GM18498 (cell line): ENCODE measurements around the gene PLIN3.
"Not testable (repeated sequence)": the region's sequence is repeated elsewhere in the genome, so short reads cannot be mapped to it uniquely, and the experiment has no call there.

Experiments
- ATAC-seq: cut with Tn5 transposase; IDR thresholded peaks from one replicate; pipeline ENCODE4 v1.9.1; 2021; ENCODE audit warnings: mild to moderate bottlenecking, moderate library complexity; ENCODE audit not compliant: unreplicated experiment

Gene PLIN3

GRCh38 chr19:4892962-4893361, 25.5 kb upstream of the PLIN3 start:
- ATAC-seq, result not testable (repeated sequence)

GRCh38 chr19:4891066-4891465, 23.6 kb upstream of the PLIN3 start:
- no peak for ATAC-seq

- no peak for ATAC-seq
Measured at GRCh38 chr19:4889034-4889815, 21.8 kb upstream of the PLIN3 start.

- not testable (repeated sequence) for ATAC-seq
Measured at GRCh38 chr19:4887803-4888202, 20.3 kb upstream of the PLIN3 start.

- not testable (repeated sequence) for ATAC-seq
Measured at GRCh38 chr19:4884993-4885392, 17.5 kb upstream of the PLIN3 start.

GRCh38 chr19:4882874-4883273, 15.4 kb upstream of the PLIN3 start:
- ATAC-seq, result not testable (repeated sequence)

GRCh38 chr19:4879041-4879440, 11.6 kb upstream of the PLIN3 start:
- ATAC-seq, result no peak

GRCh38 chr19:4878491-4878968, 11.1 kb upstream of the PLIN3 start:
- no peak for ATAC-seq

GRCh38 chr19:4877753-4878490, 10.5 kb upstream of the PLIN3 start:
- no peak for ATAC-seq

- no peak for ATAC-seq
Measured at GRCh38 chr19:4873930-4874329, 6.5 kb upstream of the PLIN3 start.

- no peak for ATAC-seq
Measured at GRCh38 chr19:4871711-4872110, 4.2 kb upstream of the PLIN3 start.

- no peak for ATAC-seq
Measured at GRCh38 chr19:4870025-4870700, 2.7 kb upstream of the PLIN3 start.

- no peak for ATAC-seq
Measured at GRCh38 chr19:4868286-4868834, 893 bp upstream of the PLIN3 start.

GRCh38 chr19:4866595-4867424, 657 bp downstream of the PLIN3 start:
- no peak for ATAC-seq

- ATAC-seq, result no peak
Measured at GRCh38 chr19:4861147-4861546, 6.3 kb downstream of the PLIN3 start.

GRCh38 chr19:4859697-4860096, 7.8 kb downstream of the PLIN3 start:
- no peak for ATAC-seq

GRCh38 chr19:4856468-4856867, 11.0 kb downstream of the PLIN3 start:
- not testable (repeated sequence) for ATAC-seq

- ATAC-seq, result not testable (repeated sequence)
Measured at GRCh38 chr19:4853506-4853905, 14.0 kb downstream of the PLIN3 start.

GRCh38 chr19:4852484-4852883, 15.0 kb downstream of the PLIN3 start:
- ATAC-seq, result no peak

GRCh38 chr19:4851551-4852290, 15.7 kb downstream of the PLIN3 start:
- no peak for ATAC-seq
